ENCODE results near the gene ATP5PB.

DNA sequence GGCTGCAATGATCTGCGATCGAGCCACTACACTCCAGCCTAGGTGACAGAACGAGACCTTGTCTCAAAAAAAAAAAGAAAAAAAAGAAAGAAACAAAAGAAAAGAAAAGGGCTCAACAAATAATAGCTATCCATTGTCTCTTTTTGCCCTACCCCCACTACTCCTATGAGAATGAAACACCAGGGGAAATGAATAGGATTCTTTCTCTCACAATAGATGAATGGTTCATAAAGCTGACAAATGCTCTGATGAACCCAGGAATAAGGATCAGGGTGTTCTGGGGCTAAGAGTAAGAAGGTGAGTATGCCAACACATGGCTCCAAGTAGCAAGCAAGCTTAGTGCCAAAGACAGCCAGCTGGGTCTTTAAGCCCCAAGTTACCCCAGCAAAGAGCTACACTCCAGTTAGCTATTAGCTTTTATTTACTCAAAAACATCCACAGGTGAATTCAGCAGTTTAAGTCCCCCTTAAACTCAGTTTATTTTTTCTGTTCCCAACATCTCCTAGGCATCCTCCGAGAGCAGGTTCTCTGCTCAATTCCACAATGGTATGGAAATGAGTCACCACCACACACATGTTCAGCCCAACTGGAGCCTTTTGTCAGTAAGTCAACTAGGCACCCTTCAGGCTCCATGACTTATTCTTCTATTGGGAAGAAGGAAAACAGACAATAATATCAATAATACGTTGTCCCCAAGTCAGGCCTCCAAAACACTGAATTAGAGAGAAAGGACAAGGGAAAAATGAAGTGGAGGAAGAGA is 49.9 kb downstream of the ATP5PB start:
- TF ChIP-seq, protein P1, sequence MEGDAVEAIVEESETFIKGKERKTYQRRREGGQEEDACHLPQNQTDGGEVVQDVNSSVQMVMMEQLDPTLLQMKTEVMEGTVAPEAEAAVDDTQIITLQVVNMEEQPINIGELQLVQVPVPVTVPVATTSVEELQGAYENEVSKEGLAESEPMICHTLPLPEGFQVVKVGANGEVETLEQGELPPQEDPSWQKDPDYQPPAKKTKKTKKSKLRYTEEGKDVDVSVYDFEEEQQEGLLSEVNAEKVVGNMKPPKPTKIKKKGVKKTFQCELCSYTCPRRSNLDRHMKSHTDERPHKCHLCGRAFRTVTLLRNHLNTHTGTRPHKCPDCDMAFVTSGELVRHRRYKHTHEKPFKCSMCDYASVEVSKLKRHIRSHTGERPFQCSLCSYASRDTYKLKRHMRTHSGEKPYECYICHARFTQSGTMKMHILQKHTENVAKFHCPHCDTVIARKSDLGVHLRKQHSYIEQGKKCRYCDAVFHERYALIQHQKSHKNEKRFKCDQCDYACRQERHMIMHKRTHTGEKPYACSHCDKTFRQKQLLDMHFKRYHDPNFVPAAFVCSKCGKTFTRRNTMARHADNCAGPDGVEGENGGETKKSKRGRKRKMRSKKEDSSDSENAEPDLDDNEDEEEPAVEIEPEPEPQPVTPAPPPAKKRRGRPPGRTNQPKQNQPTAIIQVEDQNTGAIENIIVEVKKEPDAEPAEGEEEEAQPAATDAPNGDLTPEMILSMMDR (IDR thresholded peaks at IDR 0.05; ENCODE audit: low read depth, low read length), result no peak
- TF ChIP-seq MYC (IDR thresholded peaks at IDR 0.05; ENCODE audit: low read depth, low read length) (no peak), POLR2A (IDR thresholded peaks at IDR 0.05; ENCODE audit: extremely low read depth, insufficient read length) (no peak)
- TF ChIP-seq, protein P2, sequence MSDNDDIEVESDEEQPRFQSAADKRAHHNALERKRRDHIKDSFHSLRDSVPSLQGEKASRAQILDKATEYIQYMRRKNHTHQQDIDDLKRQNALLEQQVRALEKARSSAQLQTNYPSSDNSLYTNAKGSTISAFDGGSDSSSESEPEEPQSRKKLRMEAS (IDR thresholded peaks at IDR 0.05; ENCODE audit: low read depth, low read length), result no peak

Data from NB4 (cell line).